Liver (tissue), 3 donors: ENCODE data around the gene C19orf44.

Experiments
- ATF3 ChIP-seq: IDR thresholded peaks from 2 replicates; pipeline ENCODE4 v1.6.1; 2016; ENCODE audit warnings: antibody characterized with exemption
- CTCF ChIP-seq: fragments of 150-350 bp; IDR thresholded peaks from 2 replicates; pipeline ENCODE4 v1.5.1; 2017; ENCODE audit warnings: improper control_type of control experiment, low read depth, low read length; ENCODE audit not compliant: missing input control
- EGR1 ChIP-seq, 2 donors: IDR thresholded peaks; 2 replicates each; pipeline ENCODE4 v1.6.1; 2016 to 2018; ENCODE audit warnings: antibody characterized with exemption in 2 of 2, low read depth in 2 of 2
- FOXA1 ChIP-seq: IDR thresholded peaks from 2 replicates; pipeline ENCODE4 v1.6.1; 2016; ENCODE audit warnings: antibody characterized with exemption
- GABPA ChIP-seq, 2 donors: IDR thresholded peaks in 1 of 2; conservative IDR thresholded peaks in 1 of 2; 2 replicates each; pipeline ENCODE4 v1.6.1; 2016; ENCODE audit warnings: antibody characterized with exemption in 2 of 2, mild to moderate bottlenecking in 1 of 2, moderate library complexity in 1 of 2
- JUND ChIP-seq, 2 donors: IDR thresholded peaks; 2 replicates each; pipeline ENCODE4 v1.6.1; 2016; ENCODE audit warnings: antibody characterized with exemption in 2 of 2
- MAX ChIP-seq: IDR thresholded peaks from 2 replicates; pipeline ENCODE4 v1.6.1; 2016; ENCODE audit warnings: antibody characterized with exemption
- NR2F2 ChIP-seq: IDR thresholded peaks from 2 replicates; pipeline ENCODE4 v1.6.1; 2016; ENCODE audit warnings: antibody characterized with exemption
- RAD21 ChIP-seq, 2 donors: IDR thresholded peaks; 2 replicates each; pipeline ENCODE4 v1.6.1; 2016; ENCODE audit warnings: antibody characterized with exemption in 2 of 2, mild to moderate bottlenecking in 2 of 2
- REST ChIP-seq: IDR thresholded peaks from 2 replicates; pipeline ENCODE4 v1.6.1; 2016; ENCODE audit warnings: antibody characterized with exemption, mild to moderate bottlenecking
- RXRA ChIP-seq, 2 donors: IDR thresholded peaks; 2 replicates each; pipeline ENCODE4 v1.6.1; 2017 to 2018; ENCODE audit warnings: antibody characterized with exemption in 2 of 2, mild to moderate bottlenecking in 1 of 2
- SP1 ChIP-seq: IDR thresholded peaks from 2 replicates; pipeline ENCODE4 v1.6.1; 2018; ENCODE audit warnings: antibody characterized with exemption, mild to moderate bottlenecking
- TAF1 ChIP-seq: conservative IDR thresholded peaks from 2 replicates; pipeline ENCODE4 v1.6.1; 2016; ENCODE audit warnings: antibody characterized with exemption, mild to moderate bottlenecking
- YY1 ChIP-seq: IDR thresholded peaks from 2 replicates; pipeline ENCODE4 v1.6.1; 2016; ENCODE audit warnings: antibody characterized with exemption, mild to moderate bottlenecking
- donor health status: healthy.
- donor health status: healthy.

- no peak for TF ChIP-seq CTCF
- TF ChIP-seq JUND (IDR thresholded peaks at IDR 0.05) = no peak
- no peak for TF ChIP-seq MAX
- no peak for TF ChIP-seq RAD21 (IDR thresholded peaks at IDR 0.05)
- TF ChIP-seq GABPA (IDR thresholded peaks at IDR 0.05 in 1 of 2, conservative IDR thresholded peaks at IDR 0.05 in 1 of 2) = no peak
- no peak for TF ChIP-seq NR2F2
- TF ChIP-seq TAF1 = no peak
- no peak for TF ChIP-seq REST
- no peak for TF ChIP-seq ATF3
- TF ChIP-seq FOXA1 = no peak
- TF ChIP-seq YY1 = no peak
- no peak for TF ChIP-seq RXRA (IDR thresholded peaks at IDR 0.05)
- no peak for TF ChIP-seq SP1
- TF ChIP-seq EGR1 (IDR thresholded peaks at IDR 0.05; ENCODE audit: low read depth in 2 of 2) = no peak
Measured at GRCh38 chr19:16467581-16467980, 28.6 kb upstream of the C19orf44 start.
